ENCODE measurements around the gene MSL3. TPM values are rescaled to one million over a fixed set of nuclear protein-coding genes. Genes with fewer than 3 reads are reported as not detected.

Gene MSL3, protein sequence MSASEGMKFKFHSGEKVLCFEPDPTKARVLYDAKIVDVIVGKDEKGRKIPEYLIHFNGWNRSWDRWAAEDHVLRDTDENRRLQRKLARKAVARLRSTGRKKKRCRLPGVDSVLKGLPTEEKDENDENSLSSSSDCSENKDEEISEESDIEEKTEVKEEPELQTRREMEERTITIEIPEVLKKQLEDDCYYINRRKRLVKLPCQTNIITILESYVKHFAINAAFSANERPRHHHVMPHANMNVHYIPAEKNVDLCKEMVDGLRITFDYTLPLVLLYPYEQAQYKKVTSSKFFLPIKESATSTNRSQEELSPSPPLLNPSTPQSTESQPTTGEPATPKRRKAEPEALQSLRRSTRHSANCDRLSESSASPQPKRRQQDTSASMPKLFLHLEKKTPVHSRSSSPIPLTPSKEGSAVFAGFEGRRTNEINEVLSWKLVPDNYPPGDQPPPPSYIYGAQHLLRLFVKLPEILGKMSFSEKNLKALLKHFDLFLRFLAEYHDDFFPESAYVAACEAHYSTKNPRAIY
- polyA plus RNA-seq: 10 to 100 TPM; 18.2 to 36.2 (median 23.0) TPM
- long read RNA-seq, donor 1, full-length matches to known transcripts: 17 of 71 reads
- long read RNA-seq, donor 1, partial matches to known transcripts: 54 of 71 reads
- long read RNA-seq, donor 1, other reads (novel, unspliced or antisense): 0 of 71 reads
- long read RNA-seq, donor 2, partial matches to known transcripts: 6 of 10 reads
- long read RNA-seq, donor 2, other reads (novel, unspliced or antisense): 0 of 10 reads
- long read RNA-seq, donor 3, full-length matches to known transcripts: 6 of 11 reads
- long read RNA-seq, donor 3, partial matches to known transcripts: 5 of 11 reads
- long read RNA-seq, donor 3, other reads (novel, unspliced or antisense): 0 of 11 reads
- long read RNA-seq, donor 4, partial matches to known transcripts: 0 of 1 reads
- long read RNA-seq, donor 4, other reads (novel, unspliced or antisense): 0 of 1 reads
- long read RNA-seq, donor 5, partial matches to known transcripts: 0 of 1 reads
- long read RNA-seq, donor 5, other reads (novel, unspliced or antisense): 0 of 1 reads
- long read RNA-seq, donor 6, partial matches to known transcripts: 0 of 4 reads
- long read RNA-seq, donor 6, other reads (novel, unspliced or antisense): 0 of 4 reads
- long read RNA-seq, donor 7, full-length matches to known transcripts: 14 of 19 reads
- long read RNA-seq, donor 7, partial matches to known transcripts: 5 of 19 reads
- long read RNA-seq, donor 7, other reads (novel, unspliced or antisense): 0 of 19 reads
- long read RNA-seq, donor 8, partial matches to known transcripts: 0 of 1 reads
- long read RNA-seq, donor 8, other reads (novel, unspliced or antisense): 0 of 1 reads
- long read RNA-seq, donor 9, full-length matches to known transcripts: 1 of 1 reads
- long read RNA-seq, donor 9, partial matches to known transcripts: 0 of 1 reads
- long read RNA-seq, donor 9, other reads (novel, unspliced or antisense): 0 of 1 reads
- long read RNA-seq, donor 10, full-length matches to known transcripts: 11 of 32 reads
- long read RNA-seq, donor 10, partial matches to known transcripts: 21 of 32 reads
- long read RNA-seq, donor 10, other reads (novel, unspliced or antisense): 0 of 32 reads

DNA sequence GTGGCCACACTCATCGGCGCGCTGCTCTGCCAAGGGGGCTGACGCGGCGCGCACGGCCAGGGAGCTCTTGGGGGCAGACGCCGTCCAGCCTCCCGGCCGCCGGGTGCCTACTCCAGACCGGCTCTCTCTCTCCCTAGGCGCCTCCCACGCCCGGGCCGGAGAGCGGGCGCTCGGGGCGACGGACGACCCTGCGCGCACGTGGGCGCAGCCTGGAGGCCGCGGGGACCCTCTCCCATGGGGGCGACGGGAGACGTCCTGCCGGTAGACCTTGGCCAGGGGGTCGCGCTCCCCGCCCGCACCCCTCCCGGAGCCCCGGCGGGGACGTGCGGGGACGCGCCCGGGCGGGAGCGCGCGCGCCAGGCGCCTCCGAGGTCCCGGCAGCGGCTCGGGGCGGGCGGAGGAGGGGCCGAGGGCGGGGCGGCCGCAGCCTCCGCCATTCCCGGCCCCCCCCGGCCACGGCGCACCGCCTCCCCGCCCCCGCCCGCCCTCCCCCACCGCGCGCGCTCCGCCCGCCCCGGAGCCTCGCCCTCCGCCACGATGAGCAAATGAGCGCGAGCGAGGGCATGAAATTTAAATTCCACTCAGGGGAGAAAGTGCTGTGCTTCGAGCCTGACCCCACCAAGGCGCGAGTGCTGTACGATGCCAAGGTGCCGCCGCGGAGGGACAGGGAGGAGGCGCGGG lies at the start of gene MSL3:
Gene MSL3, plus strand, starts transcription at position 519 of the 681 bp plus-strand sequence. Its CDS starts 27 bp downstream, at position 546.
- FAIRE-seq (no peak), DNase-seq (peak; percentile 54 to 77)
- H3K27me3 ChIP-seq (ENCODE audit: control insufficient read depth in 3 of 3, insufficient read depth in 3 of 3, low read length in 3 of 3): no peaks in the 10 kb centered on the region
- H3K9me3 ChIP-seq (ENCODE audit: control insufficient read depth in 2 of 2, insufficient read depth in 1 of 2, low read depth in 1 of 2, low read length in 1 of 2): no peaks in the 10 kb centered on the region
- H3K27ac ChIP-seq (ENCODE audit: low read depth in 1 of 3, low read length in 2 of 3): peak within 1 kb of the TSS; percentile 28 to 89 (median 85)
- H3K4me1 ChIP-seq (ENCODE audit: control insufficient read depth in 3 of 3, insufficient read depth in 2 of 3, low read depth in 1 of 3, low read length in 2 of 3): peaks cover 0 to 4% (median 0%) of the 10 kb centered on the region in 3 donors
- H3K4me3 ChIP-seq (ENCODE audit: low read depth in 1 of 3, low read length in 3 of 3): peak within 1 kb of the TSS; percentile 60 to 85 (median 65)
- H3K36me3 ChIP-seq (ENCODE audit: control insufficient read depth in 3 of 3, insufficient read depth in 2 of 3, low read depth in 1 of 3, low read length in 3 of 3): peaks cover 0 to 4% (median 0%) of the 10 kb centered on the region in 3 donors
- WGBS, 3 donors: 0 to 39% (median 16%) methylated on average over 16 to 79 of the region's 93 CpGs

DNA sequence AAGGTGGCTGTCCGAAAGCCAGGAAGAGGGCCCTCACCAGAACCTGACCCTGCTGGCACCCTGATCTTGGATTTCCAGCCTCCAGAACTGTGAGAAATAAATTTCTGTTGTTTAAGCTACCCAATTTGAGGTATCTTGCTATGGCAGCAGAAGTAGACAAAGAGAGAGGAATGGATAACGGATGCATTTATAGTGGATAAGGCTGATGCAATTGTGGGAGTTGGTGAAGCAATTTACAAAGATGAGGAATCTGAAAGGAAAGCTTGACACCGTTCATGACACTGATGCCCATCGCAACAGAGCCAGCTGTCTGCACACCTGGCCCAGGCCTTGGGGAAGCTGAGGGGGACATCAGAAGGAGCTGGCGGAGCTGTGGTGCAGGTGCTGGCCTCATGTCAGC lies 35.7 kb upstream of the MSL3 start:
- FAIRE-seq (no peak), DNase-seq (no peak)
- Histone ChIP-seq H3K4me1 (ENCODE audit: control insufficient read depth in 3 of 3, insufficient read depth in 2 of 3, low read depth in 1 of 3, low read length in 2 of 3) (no peaks in the 10 kb centered on the region), H3K4me3 (ENCODE audit: low read depth in 1 of 3, low read length in 3 of 3) (no peak overlapping the region), H3K27me3 (ENCODE audit: control insufficient read depth in 3 of 3, insufficient read depth in 3 of 3, low read length in 3 of 3) (no peaks in the 10 kb centered on the region), H3K9me3 (ENCODE audit: control insufficient read depth in 2 of 2, insufficient read depth in 1 of 2, low read depth in 1 of 2, low read length in 1 of 2) (no peaks in the 10 kb centered on the region), H3K36me3 (ENCODE audit: control insufficient read depth in 3 of 3, insufficient read depth in 2 of 3, low read depth in 1 of 3, low read length in 3 of 3) (no peaks in the 10 kb centered on the region), H3K27ac (ENCODE audit: low read depth in 1 of 3, low read length in 2 of 3) (no peak overlapping the region)
- WGBS, 3 donors: 82 to 97% (median 89%) methylated on average over 5 of the region's 5 CpGs

DNA sequence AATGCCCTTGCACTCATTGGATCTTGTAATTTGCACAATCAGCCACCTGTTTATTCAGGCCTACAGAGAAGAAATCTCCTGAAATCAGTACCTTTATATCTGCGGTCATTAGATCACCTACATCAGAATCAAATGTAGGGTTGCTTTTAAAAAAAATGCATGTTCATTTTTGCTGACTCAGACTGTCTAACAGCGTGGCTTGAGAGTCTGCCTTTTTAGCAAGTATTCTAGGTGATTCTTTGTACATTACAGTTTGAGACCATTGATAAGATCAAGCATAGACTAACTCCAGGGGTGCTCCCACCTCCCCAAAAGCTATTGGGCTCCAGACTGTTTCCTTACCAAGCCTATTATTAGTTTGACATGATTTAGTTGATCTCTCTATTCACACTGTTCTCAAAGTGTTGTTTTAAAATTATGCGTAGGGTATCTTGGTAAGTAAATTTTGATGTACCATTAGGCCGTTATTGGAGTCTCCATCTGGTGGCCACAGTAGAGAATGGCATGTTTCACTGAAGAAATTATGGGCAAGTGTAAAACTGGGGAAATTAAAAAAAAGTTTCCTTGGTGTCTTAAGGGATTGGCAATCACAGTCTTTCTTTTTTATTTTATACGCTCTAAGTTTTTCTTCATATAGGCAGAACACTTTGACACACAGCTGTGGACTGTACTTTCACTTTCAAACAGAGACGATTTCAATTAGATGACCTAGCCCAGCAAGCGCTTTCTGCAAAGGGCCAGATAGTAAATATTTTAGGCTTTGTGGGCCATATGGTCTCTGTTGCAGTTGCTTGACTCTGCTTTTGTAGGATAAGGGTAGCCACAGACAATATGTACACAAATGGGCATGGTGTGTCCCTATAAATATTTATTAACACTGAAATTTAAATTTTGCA lies 33.7 kb upstream of the MSL3 start:
- no peaks in the 10 kb centered on the region for H3K9me3 ChIP-seq (ENCODE audit: control insufficient read depth in 2 of 2, insufficient read depth in 1 of 2, low read depth in 1 of 2, low read length in 1 of 2)
- DNase-seq (peak; percentile 4 to 18), FAIRE-seq (no peak)
- H3K4me3 ChIP-seq (ENCODE audit: low read depth in 1 of 3, low read length in 3 of 3): no peak overlapping the region
- WGBS, 3 donors: 46 to 54% (median 52%) methylated on average over 7 of the region's 7 CpGs
- H3K4me1 ChIP-seq (ENCODE audit: control insufficient read depth in 3 of 3, insufficient read depth in 2 of 3, low read depth in 1 of 3, low read length in 2 of 3): no peaks in the 10 kb centered on the region
- no peak overlapping the region for H3K27ac ChIP-seq (ENCODE audit: low read depth in 1 of 3, low read length in 2 of 3)
- no peaks in the 10 kb centered on the region for H3K27me3 ChIP-seq (ENCODE audit: control insufficient read depth in 3 of 3, insufficient read depth in 3 of 3, low read length in 3 of 3)
- H3K36me3 ChIP-seq (ENCODE audit: control insufficient read depth in 3 of 3, insufficient read depth in 2 of 3, low read depth in 1 of 3, low read length in 3 of 3): no peaks in the 10 kb centered on the region

DNA sequence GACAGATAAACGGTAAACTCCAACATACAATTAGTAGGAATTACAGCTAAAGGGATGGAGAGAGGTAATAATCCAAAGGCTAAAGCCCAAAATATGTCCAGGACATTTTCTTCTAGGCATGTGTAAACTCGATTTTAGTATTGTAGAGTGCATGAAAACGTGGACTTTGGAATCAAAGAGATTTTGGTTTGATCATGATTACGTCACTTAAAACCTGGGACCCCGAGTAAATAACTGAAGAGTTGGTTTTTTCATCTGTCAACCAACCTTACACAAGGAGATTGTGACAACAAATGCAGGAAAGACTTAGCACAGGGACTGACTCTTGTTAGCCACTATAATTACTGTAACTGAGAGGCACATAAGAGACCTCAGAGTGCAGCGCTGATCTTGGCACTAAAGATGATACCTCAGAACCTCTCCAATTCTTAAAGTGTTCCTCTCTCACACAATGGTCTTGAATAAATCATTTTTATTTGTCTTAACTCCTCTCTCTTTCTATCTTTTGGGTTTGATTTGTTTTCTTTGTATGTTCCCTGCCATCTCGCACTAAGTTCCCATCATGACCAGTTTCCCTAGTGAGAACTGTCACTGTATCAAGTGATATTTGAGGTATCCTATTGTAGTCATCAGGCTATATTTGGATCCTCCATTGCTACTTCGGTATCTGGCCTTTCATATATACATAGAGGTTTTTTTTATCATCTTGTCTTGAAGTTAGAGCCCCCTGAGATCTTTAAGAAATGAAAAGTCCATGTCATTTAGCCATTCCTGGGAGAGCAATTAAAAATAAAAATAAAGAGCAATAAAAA lies 32.2 kb upstream of the MSL3 start:
- DNase-seq (no peak), FAIRE-seq (no peak)
- Histone ChIP-seq H3K9me3 (ENCODE audit: control insufficient read depth in 2 of 2, insufficient read depth in 1 of 2, low read depth in 1 of 2, low read length in 1 of 2) (no peaks in the 10 kb centered on the region), H3K27ac (ENCODE audit: low read depth in 1 of 3, low read length in 2 of 3) (no peak overlapping the region), H3K4me3 (ENCODE audit: low read depth in 1 of 3, low read length in 3 of 3) (no peak overlapping the region), H3K36me3 (ENCODE audit: control insufficient read depth in 3 of 3, insufficient read depth in 2 of 3, low read depth in 1 of 3, low read length in 3 of 3) (no peaks in the 10 kb centered on the region), H3K4me1 (ENCODE audit: control insufficient read depth in 3 of 3, insufficient read depth in 2 of 3, low read depth in 1 of 3, low read length in 2 of 3) (no peaks in the 10 kb centered on the region), H3K27me3 (ENCODE audit: control insufficient read depth in 3 of 3, insufficient read depth in 3 of 3, low read length in 3 of 3) (no peaks in the 10 kb centered on the region)
- 57 to 76% (median 62%) methylated on average over 8 of the region's 8 CpGs for WGBS, 3 donors

DNA sequence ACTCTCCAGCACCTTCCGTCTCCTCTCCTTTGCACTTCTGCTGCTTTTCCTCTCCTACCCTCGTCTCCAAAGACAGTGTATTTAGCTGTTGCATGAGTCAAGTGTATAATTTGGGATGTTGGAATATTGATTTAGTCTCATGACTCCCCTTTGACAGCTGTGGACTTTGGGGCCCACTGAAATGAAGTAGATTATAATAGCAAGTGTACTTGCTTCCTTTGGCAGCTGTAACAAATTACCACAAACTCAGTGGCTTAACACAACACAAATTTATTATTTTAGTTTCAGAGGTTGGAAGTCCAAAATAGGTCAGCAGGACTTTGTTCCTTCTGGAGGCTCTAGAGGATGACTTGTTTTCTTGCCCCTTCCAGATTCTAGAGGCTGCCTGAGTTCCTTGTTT lies 29.5 kb upstream of the MSL3 start:
- FAIRE-seq (no peak), DNase-seq (no peak)
- Histone ChIP-seq H3K4me3 (ENCODE audit: low read depth in 1 of 3, low read length in 3 of 3) (no peak overlapping the region), H3K4me1 (ENCODE audit: control insufficient read depth in 3 of 3, insufficient read depth in 2 of 3, low read depth in 1 of 3, low read length in 2 of 3) (no peaks in the 10 kb centered on the region), H3K27ac (ENCODE audit: low read depth in 1 of 3, low read length in 2 of 3) (no peak overlapping the region), H3K27me3 (ENCODE audit: control insufficient read depth in 3 of 3, insufficient read depth in 3 of 3, low read length in 3 of 3) (peaks cover 0 to 1% (median 0%) of the 10 kb centered on the region in 3 donors), H3K36me3 (ENCODE audit: control insufficient read depth in 3 of 3, insufficient read depth in 2 of 3, low read depth in 1 of 3, low read length in 3 of 3) (no peaks in the 10 kb centered on the region), H3K9me3 (ENCODE audit: control insufficient read depth in 2 of 2, insufficient read depth in 1 of 2, low read depth in 1 of 2, low read length in 1 of 2) (no peaks in the 10 kb centered on the region)
- WGBS, 3 donors: 50 to 74% (median 54%) methylated on average over 2 of the region's 2 CpGs

DNA sequence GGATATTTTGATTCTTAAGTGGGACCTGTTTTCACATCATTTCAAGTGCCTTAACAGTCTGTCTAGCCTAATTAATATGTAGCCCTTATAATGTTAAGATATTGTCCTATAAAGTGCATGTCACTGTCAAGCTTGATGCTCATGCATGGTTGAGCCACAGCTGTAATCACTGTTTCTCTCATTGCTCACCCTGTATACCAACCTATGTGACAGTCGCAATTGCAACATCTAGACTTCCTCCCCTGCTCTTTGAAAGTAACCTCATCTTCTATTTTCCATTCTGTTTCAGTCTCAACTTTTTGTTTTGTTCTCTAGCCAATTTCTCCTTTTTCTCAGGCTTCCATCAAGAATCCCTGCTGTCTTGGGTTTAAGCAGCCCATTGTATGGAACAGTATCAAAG lies 24.4 kb upstream of the MSL3 start:
- Histone ChIP-seq H3K4me1 (ENCODE audit: control insufficient read depth in 3 of 3, insufficient read depth in 2 of 3, low read depth in 1 of 3, low read length in 2 of 3) (no peaks in the 10 kb centered on the region), H3K4me3 (ENCODE audit: low read depth in 1 of 3, low read length in 3 of 3) (no peak overlapping the region), H3K36me3 (ENCODE audit: control insufficient read depth in 3 of 3, insufficient read depth in 2 of 3, low read depth in 1 of 3, low read length in 3 of 3) (no peaks in the 10 kb centered on the region), H3K9me3 (ENCODE audit: control insufficient read depth in 2 of 2, insufficient read depth in 1 of 2, low read depth in 1 of 2, low read length in 1 of 2) (no peaks in the 10 kb centered on the region), H3K27ac (ENCODE audit: low read depth in 1 of 3, low read length in 2 of 3) (no peak overlapping the region), H3K27me3 (ENCODE audit: control insufficient read depth in 3 of 3, insufficient read depth in 3 of 3, low read length in 3 of 3) (peaks cover 0 to 1% (median 0%) of the 10 kb centered on the region in 3 donors)
- FAIRE-seq (no peak), DNase-seq (no peak)
- 64 to 69% (median 64%) methylated on average over 1 of the region's 1 CpG for WGBS, 3 donors

Data from small intestine (tissue), 16 donors.